SK-N-SH treated with all-trans-retinoic acid at 6 μM for 48 hours (cell line): ENCODE data around the gene SELENOM.
A peak's percentile ranks its signal among the peaks of the same experiment; 100 is the strongest.
"Not testable (repeated sequence)": the region's sequence is repeated elsewhere in the genome, so short reads cannot be mapped to it uniquely, and the experiment has no call there.

Experiments used
- ATAC-seq: fragments of 200-7000 bp; cut with Tn5 transposase; 3 replicates; pipeline ENCODE4 v1.9.1; 2020; ENCODE audit warnings: mild to moderate bottlenecking, moderate library complexity
- ARNTL ChIP-seq: fragments of 450-650 bp; formaldehyde crosslinking; IDR thresholded peaks from 2 replicates; pipeline ENCODE4 v1.5.0; 2020; ENCODE audit warnings: low read depth, mild to moderate bottlenecking, moderate library complexity, borderline replicate concordance
- BACH2 ChIP-seq: fragments of 250-450 bp; sonication (Bioruptor Pico); IDR thresholded peaks from 2 replicates; pipeline ENCODE4 v1.9.0; 2021; ENCODE audit warnings: mild to moderate bottlenecking, borderline replicate concordance
- CSDC2 ChIP-seq: fragments of 250-450 bp; sonication (Bioruptor Pico); IDR thresholded peaks from 2 replicates; pipeline ENCODE4 v1.5.0; 2020; ENCODE audit warnings: mild to moderate bottlenecking, moderate library complexity
- ESRRG ChIP-seq: fragments of 250-450 bp; sonication (Bioruptor Pico); IDR thresholded peaks from 2 replicates; pipeline ENCODE4 v1.6.1; 2021; ENCODE audit warnings: mild to moderate bottlenecking
- GLIS3 ChIP-seq: fragments of 250-450 bp; sonication (Bioruptor Pico); IDR thresholded peaks from 2 replicates; pipeline ENCODE4 v1.5.0; 2020; ENCODE audit warnings: mild to moderate bottlenecking, moderate library complexity
- ISL1 ChIP-seq: fragments of 250-450 bp; sonication (Bioruptor Pico); IDR thresholded peaks from 2 replicates; pipeline ENCODE4 v2.1.2; 2022; ENCODE audit warnings: mild to moderate bottlenecking, moderate library complexity
- OSR1 ChIP-seq: fragments of 250-450 bp; sonication (Bioruptor Pico); IDR thresholded peaks from 2 replicates; pipeline ENCODE4 v1.8.0; 2022; ENCODE audit warnings: moderate library complexity, mild to moderate bottlenecking, inconsistent platforms
- PPARA ChIP-seq: fragments of 250-450 bp; sonication (Bioruptor Pico); IDR thresholded peaks from 2 replicates; pipeline ENCODE4 v1.5.0; 2020; ENCODE audit warnings: mild to moderate bottlenecking, borderline replicate concordance
- RARB ChIP-seq: fragments of 250-450 bp; sonication (Bioruptor Pico); IDR thresholded peaks from 2 replicates; pipeline ENCODE4 v1.8.0; 2021; ENCODE audit warnings: mild to moderate bottlenecking, moderate library complexity
- SNAI2 ChIP-seq: fragments of 250-450 bp; sonication (Bioruptor Pico); IDR thresholded peaks from 2 replicates; pipeline ENCODE4 v1.5.0; 2020; ENCODE audit warnings: mild to moderate bottlenecking, moderate library complexity
- TCF4 ChIP-seq: fragments of 250-450 bp; sonication (Bioruptor Pico); IDR thresholded peaks from 2 replicates; pipeline ENCODE4 v1.8.0; 2021; ENCODE audit warnings: mild to moderate bottlenecking, moderate library complexity, borderline replicate concordance
- TOX ChIP-seq: fragments of 250-450 bp; sonication (Bioruptor Pico); IDR thresholded peaks from 2 replicates; pipeline ENCODE4 v1.8.0; 2021; ENCODE audit warnings: mild to moderate bottlenecking, moderate library complexity, borderline replicate concordance
- ZC3H10 ChIP-seq: fragments of 250-450 bp; sonication (Bioruptor Pico); IDR thresholded peaks from 2 replicates; pipeline ENCODE4 v1.5.1; 2021; ENCODE audit warnings: mild to moderate bottlenecking, moderate library complexity
- ZFP3 ChIP-seq: fragments of 250-450 bp; sonication (Bioruptor Pico); IDR thresholded peaks from 2 replicates; pipeline ENCODE4 v1.5.0; 2020; ENCODE audit warnings: mild to moderate bottlenecking, moderate library complexity
- ZFP30 ChIP-seq: fragments of 450-650 bp; formaldehyde crosslinking; IDR thresholded peaks from 2 replicates; pipeline ENCODE4 v1.5.0; 2022; ENCODE audit warnings: mild to moderate bottlenecking, moderate library complexity
- ZNF565 ChIP-seq: fragments of 450-650 bp; formaldehyde crosslinking; conservative IDR thresholded peaks from 2 replicates; pipeline ENCODE4 v1.5.0; 2020; ENCODE audit warnings: low read depth, mild to moderate bottlenecking, moderate library complexity
- ZNF70 ChIP-seq: fragments of 450-650 bp; formaldehyde crosslinking; IDR thresholded peaks from 2 replicates; pipeline ENCODE4 v1.5.0; 2020; ENCODE audit warnings: mild to moderate bottlenecking, moderate library complexity
- ZNF8 ChIP-seq: fragments of 450-650 bp; formaldehyde crosslinking; IDR thresholded peaks from 2 replicates; pipeline ENCODE4 v1.5.0; 2020; ENCODE audit warnings: mild to moderate bottlenecking, moderate library complexity
- TF ChIP-seq, protein P1 (sequence below): fragments of 250-450 bp; sonication (Bioruptor Pico); IDR thresholded peaks from 2 replicates; pipeline ENCODE4 v1.5.0; 2020; ENCODE audit warnings: mild to moderate bottlenecking, moderate library complexity
- TF ChIP-seq, protein P2 (sequence below): fragments of 250-450 bp; sonication (Bioruptor Pico); IDR thresholded peaks from 2 replicates; pipeline ENCODE4 v1.8.0; 2021; ENCODE audit warnings: low read depth, mild to moderate bottlenecking, moderate library complexity, borderline replicate concordance
- TF ChIP-seq, protein P3 (sequence below): fragments of 250-450 bp; sonication (Bioruptor Pico); IDR thresholded peaks from 2 replicates; pipeline ENCODE4 v1.5.1; 2021; ENCODE audit warnings: mild to moderate bottlenecking, moderate library complexity

SELENOM gene

GRCh38 chr22:31112547-31113091 lies 5.3 kb upstream of the SELENOM start:
- ATAC-seq = not testable (repeated sequence)

- TF ChIP-seq GLIS3 (no peak), ZFP3 (CRISPR knock-in tag) (no peak), ISL1 (CRISPR knock-in tag) (no peak), PPARA (CRISPR knock-in tag) (no peak), OSR1 (no peak), CSDC2 (CRISPR knock-in tag) (no peak)
Measured at GRCh38 chr22:31107894-31108218, 488 bp upstream of the SELENOM start.

DNA sequence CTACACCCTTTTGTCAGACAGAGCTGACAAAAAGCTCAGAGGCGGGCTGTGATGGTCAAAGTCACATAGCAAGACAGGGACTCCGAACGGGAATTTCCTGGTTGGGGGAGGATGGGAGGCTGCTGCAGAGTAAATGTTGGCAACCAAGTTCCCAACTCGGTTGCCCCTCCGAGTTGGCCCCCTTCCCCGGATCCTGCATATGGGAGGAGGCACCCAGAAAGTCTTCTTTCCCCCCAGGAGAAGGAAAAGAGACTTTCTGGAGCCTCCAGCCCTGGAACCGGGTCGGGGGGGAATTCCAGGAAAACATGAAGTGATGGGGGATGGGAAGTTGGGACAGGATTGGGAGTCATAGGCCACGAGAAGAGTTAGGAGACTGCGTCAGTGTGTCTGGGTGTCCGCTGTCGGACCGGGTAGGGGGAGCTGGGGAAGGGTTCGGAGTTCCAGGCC lies 614 bp downstream of the SELENOM start:
- TF ChIP-seq ZFP3 (CRISPR knock-in tag) (no peak), GLIS3 (no peak), SNAI2 (CRISPR knock-in tag) (no peak), RARB (no peak), ARNTL (no peak), ZNF70 (CRISPR knock-in tag) (no peak), BACH2 (CRISPR knock-in tag) (no peak), OSR1 (no peak), TOX (CRISPR knock-in tag) (no peak), ZC3H10 (CRISPR knock-in tag) (no peak), ZFP30 (CRISPR knock-in tag) (no peak), ZNF8 (CRISPR knock-in tag) (no peak), CSDC2 (CRISPR knock-in tag) (no peak), ISL1 (CRISPR knock-in tag) (no peak), PPARA (CRISPR knock-in tag) (no peak), ESRRG (CRISPR knock-in tag) (no peak), ZNF565 (CRISPR knock-in tag) (no peak)
- TF ChIP-seq, protein P1, sequence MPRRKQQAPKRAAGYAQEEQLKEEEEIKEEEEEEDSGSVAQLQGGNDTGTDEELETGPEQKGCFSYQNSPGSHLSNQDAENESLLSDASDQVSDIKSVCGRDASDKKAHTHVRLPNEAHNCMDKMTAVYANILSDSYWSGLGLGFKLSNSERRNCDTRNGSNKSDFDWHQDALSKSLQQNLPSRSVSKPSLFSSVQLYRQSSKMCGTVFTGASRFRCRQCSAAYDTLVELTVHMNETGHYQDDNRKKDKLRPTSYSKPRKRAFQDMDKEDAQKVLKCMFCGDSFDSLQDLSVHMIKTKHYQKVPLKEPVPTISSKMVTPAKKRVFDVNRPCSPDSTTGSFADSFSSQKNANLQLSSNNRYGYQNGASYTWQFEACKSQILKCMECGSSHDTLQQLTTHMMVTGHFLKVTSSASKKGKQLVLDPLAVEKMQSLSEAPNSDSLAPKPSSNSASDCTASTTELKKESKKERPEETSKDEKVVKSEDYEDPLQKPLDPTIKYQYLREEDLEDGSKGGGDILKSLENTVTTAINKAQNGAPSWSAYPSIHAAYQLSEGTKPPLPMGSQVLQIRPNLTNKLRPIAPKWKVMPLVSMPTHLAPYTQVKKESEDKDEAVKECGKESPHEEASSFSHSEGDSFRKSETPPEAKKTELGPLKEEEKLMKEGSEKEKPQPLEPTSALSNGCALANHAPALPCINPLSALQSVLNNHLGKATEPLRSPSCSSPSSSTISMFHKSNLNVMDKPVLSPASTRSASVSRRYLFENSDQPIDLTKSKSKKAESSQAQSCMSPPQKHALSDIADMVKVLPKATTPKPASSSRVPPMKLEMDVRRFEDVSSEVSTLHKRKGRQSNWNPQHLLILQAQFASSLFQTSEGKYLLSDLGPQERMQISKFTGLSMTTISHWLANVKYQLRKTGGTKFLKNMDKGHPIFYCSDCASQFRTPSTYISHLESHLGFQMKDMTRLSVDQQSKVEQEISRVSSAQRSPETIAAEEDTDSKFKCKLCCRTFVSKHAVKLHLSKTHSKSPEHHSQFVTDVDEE (CRISPR knock-in tag) = no peak
- TF ChIP-seq, protein P2, sequence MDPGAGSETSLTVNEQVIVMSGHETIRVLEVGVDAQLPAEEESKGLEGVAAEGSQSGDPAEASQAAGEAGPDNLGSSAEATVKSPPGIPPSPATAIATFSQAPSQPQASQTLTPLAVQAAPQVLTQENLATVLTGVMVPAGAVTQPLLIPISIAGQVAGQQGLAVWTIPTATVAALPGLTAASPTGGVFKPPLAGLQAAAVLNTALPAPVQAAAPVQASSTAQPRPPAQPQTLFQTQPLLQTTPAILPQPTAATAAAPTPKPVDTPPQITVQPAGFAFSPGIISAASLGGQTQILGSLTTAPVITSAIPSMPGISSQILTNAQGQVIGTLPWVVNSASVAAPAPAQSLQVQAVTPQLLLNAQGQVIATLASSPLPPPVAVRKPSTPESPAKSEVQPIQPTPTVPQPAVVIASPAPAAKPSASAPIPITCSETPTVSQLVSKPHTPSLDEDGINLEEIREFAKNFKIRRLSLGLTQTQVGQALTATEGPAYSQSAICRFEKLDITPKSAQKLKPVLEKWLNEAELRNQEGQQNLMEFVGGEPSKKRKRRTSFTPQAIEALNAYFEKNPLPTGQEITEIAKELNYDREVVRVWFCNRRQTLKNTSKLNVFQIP = no peak
- TF ChIP-seq, protein P3, sequence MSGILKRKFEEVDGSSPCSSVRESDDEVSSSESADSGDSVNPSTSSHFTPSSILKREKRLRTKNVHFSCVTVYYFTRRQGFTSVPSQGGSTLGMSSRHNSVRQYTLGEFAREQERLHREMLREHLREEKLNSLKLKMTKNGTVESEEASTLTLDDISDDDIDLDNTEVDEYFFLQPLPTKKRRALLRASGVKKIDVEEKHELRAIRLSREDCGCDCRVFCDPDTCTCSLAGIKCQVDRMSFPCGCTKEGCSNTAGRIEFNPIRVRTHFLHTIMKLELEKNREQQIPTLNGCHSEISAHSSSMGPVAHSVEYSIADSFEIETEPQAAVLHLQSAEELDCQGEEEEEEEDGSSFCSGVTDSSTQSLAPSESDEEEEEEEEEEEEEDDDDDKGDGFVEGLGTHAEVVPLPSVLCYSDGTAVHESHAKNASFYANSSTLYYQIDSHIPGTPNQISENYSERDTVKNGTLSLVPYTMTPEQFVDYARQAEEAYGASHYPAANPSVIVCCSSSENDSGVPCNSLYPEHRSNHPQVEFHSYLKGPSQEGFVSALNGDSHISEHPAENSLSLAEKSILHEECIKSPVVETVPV (CRISPR knock-in tag) = no peak
- ATAC-seq = no peak

More at GRCh38 chr22:31107894-31108218, 488 bp upstream of the SELENOM start:
- peak; percentile 36 for ATAC-seq

- TF ChIP-seq TOX (CRISPR knock-in tag) = no peak
- TF ChIP-seq ZNF8 (CRISPR knock-in tag) = no peak
- TF ChIP-seq OSR1 = no peak
- no peak for ATAC-seq
Measured at GRCh38 chr22:31106001-31106571, 1.3 kb downstream of the SELENOM start.

- no peak for ATAC-seq
- TF ChIP-seq RARB (no peak), ESRRG (CRISPR knock-in tag) (no peak), ISL1 (CRISPR knock-in tag) (no peak), SNAI2 (CRISPR knock-in tag) (no peak), ARNTL (no peak), TCF4 (CRISPR knock-in tag) (no peak), PPARA (CRISPR knock-in tag) (no peak), GLIS3 (no peak), ZC3H10 (CRISPR knock-in tag) (no peak)
- TF ChIP-seq, protein P2 = no peak
- TF ChIP-seq, protein P3 (CRISPR knock-in tag) = no peak
Measured at GRCh38 chr22:31105282-31105929, 2.0 kb downstream of the SELENOM start.
